Measurements from ENCODE around the gene HERPUD1.
A peak's percentile ranks its signal among the peaks of the same experiment; 100 is the strongest.
"Not testable (repeated sequence)": the region's sequence is repeated elsewhere in the genome, so short reads cannot be mapped to it uniquely, and the experiment has no call there.

Gene HERPUD1

GRCh38 chr16:56930486-56931270 is 1.3 kb upstream of the HERPUD1 start:
- H3K9ac ChIP-seq (ENCODE audit: low read depth, low read length) = no peak overlapping the region; the same call in 1 of the 2 replicates
- no peak overlapping the region for H3K27ac ChIP-seq (ENCODE audit: low read length)
- H3K9me3 ChIP-seq (ENCODE audit: insufficient read depth, low read depth, low read length) = no peaks in the 10 kb centered on the region
- no peak overlapping the region for H3K4me3 ChIP-seq (ENCODE audit: low read length)
- H3K36me3 ChIP-seq (ENCODE audit: insufficient read depth, low read depth, low read length) = peaks cover 8% of the 10 kb centered on the region
- no peaks in the 10 kb centered on the region for H3K27me3 ChIP-seq (ENCODE audit: insufficient read depth, low read length)
- peaks cover 14% of the 10 kb centered on the region; the same call in 1 of the 2 replicates for H3K4me1 ChIP-seq (ENCODE audit: insufficient read depth, low read length)

- H3K27ac ChIP-seq (ENCODE audit: low read length) = peak overlapping the region; percentile 18
- H3K4me3 ChIP-seq (ENCODE audit: low read length) = peak overlapping the region; percentile 89; the same call in 1 of the 2 replicates
- peaks cover 15% of the 10 kb centered on the region for H3K36me3 ChIP-seq (ENCODE audit: insufficient read depth, low read depth, low read length)
- H3K9ac ChIP-seq (ENCODE audit: low read depth, low read length) = peak overlapping the region; percentile 91
- H3K27me3 ChIP-seq (ENCODE audit: insufficient read depth, low read length) = no peaks in the 10 kb centered on the region
- peaks cover 14% of the 10 kb centered on the region; the same call in 1 of the 2 replicates for H3K4me1 ChIP-seq (ENCODE audit: insufficient read depth, low read length)
- no peaks in the 10 kb centered on the region for H3K9me3 ChIP-seq (ENCODE audit: insufficient read depth, low read depth, low read length)
These were observed 561 bp upstream of the HERPUD1 start for GRCh38 chr16:56931271-56931891.

- Histone ChIP-seq H3K4me1 (ENCODE audit: insufficient read depth, low read length) (peaks cover 14% of the 10 kb centered on the region; the same call in 1 of the 2 replicates), H3K36me3 (ENCODE audit: insufficient read depth, low read depth, low read length) (peaks cover 31% of the 10 kb centered on the region)
These were observed 1.0 kb downstream of the HERPUD1 start for GRCh38 chr16:56932721-56933619.

GRCh38 chr16:56933828-56934598 is 2.1 kb downstream of the HERPUD1 start:
- Histone ChIP-seq H3K9ac (ENCODE audit: low read depth, low read length) (peak overlapping the region; percentile 91), H3K4me1 (ENCODE audit: insufficient read depth, low read length) (peaks cover 14% of the 10 kb centered on the region; the same call in 1 of the 2 replicates), H3K36me3 (ENCODE audit: insufficient read depth, low read depth, low read length) (peaks cover 40% of the 10 kb centered on the region), H3K4me3 (ENCODE audit: low read length) (peak overlapping the region; percentile 89), H3K27me3 (ENCODE audit: insufficient read depth, low read length) (no peaks in the 10 kb centered on the region), H3K27ac (ENCODE audit: low read length) (no peak overlapping the region), H3K9me3 (ENCODE audit: insufficient read depth, low read depth, low read length) (no peaks in the 10 kb centered on the region)

More at GRCh38 chr16:56932721-56933619, 1.0 kb downstream of the HERPUD1 start:
- H3K27me3 ChIP-seq (ENCODE audit: insufficient read depth, low read length) = no peaks in the 10 kb centered on the region
- H3K9me3 ChIP-seq (ENCODE audit: insufficient read depth, low read depth, low read length) = no peaks in the 10 kb centered on the region
- H3K4me3 ChIP-seq (ENCODE audit: low read length) = peak overlapping the region; percentile 89
- H3K9ac ChIP-seq (ENCODE audit: low read depth, low read length) = peak overlapping the region; percentile 91
- H3K27ac ChIP-seq (ENCODE audit: low read length) = no peak overlapping the region

DNA sequence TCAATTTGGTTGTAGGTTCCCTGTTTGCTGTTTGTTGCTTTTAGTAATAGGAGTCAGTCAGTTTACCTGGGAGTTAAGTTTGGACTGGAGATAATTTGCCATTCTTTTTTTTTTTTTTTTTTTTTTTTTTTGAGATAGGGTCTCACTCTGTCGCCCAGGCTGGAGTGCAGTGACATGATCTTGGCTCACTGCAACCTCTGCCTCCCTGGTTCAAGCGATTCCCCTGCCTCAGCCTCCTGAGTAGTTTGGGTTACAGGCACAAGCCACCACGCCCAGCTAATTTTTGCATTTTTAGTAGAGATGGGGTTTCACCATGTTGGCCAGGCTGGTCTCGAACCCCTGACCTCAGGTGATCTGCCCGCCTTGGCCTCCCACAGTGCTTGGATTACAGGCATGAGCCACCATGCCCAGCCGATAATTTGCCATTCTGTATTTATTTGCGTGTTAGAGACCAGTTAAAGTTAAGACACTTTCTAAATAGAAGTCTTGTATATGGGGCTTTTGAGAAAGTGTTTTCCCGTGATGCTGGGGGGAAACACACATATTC is 2.7 kb downstream of the HERPUD1 start:
- peak overlapping the region; percentile 89; the same call in 1 of the 2 replicates for H3K4me3 ChIP-seq (ENCODE audit: low read length)
- peaks cover 14% of the 10 kb centered on the region; the same call in 1 of the 2 replicates for H3K4me1 ChIP-seq (ENCODE audit: insufficient read depth, low read length)
- H3K9me3 ChIP-seq (ENCODE audit: insufficient read depth, low read depth, low read length); H3K27me3 ChIP-seq (ENCODE audit: insufficient read depth, low read length); H3K9ac ChIP-seq (ENCODE audit: low read depth, low read length); H3K27ac ChIP-seq (ENCODE audit: low read length): not testable (repeated sequence)
- H3K36me3 ChIP-seq (ENCODE audit: insufficient read depth, low read depth, low read length) = peaks cover 47% of the 10 kb centered on the region

- peaks cover 14% of the 10 kb centered on the region; the same call in 1 of the 2 replicates for H3K4me1 ChIP-seq (ENCODE audit: insufficient read depth, low read length)
- no peak overlapping the region for H3K4me3 ChIP-seq (ENCODE audit: low read length)
- H3K27me3 ChIP-seq (ENCODE audit: insufficient read depth, low read length) = no peaks in the 10 kb centered on the region
- H3K9ac ChIP-seq (ENCODE audit: low read depth, low read length) = no peak overlapping the region
- H3K36me3 ChIP-seq (ENCODE audit: insufficient read depth, low read depth, low read length) = peaks cover 52% of the 10 kb centered on the region
- H3K9me3 ChIP-seq (ENCODE audit: insufficient read depth, low read depth, low read length) = no peaks in the 10 kb centered on the region
- H3K27ac ChIP-seq (ENCODE audit: low read length) = no peak overlapping the region
These were observed 3.3 kb downstream of the HERPUD1 start for GRCh38 chr16:56935201-56935600.

DNA sequence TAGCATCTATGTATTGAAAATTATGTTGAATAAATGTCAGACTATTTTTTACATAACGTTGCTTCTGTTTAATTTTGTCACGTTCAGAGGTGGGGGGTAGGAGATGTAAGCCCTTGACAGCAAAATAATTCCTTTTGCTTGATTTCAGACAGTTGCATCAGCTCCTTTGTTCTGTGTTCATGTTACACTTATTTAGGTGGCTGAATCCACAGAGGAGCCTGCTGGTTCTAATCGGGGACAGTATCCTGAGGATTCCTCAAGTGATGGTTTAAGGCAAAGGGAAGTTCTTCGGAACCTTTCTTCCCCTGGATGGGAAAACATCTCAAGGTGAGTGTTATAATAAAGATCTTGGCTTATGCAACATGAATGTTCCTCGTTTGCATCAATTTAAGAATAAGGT is 4.5 kb downstream of the HERPUD1 start:
- peaks cover 65% of the 10 kb centered on the region for H3K36me3 ChIP-seq (ENCODE audit: insufficient read depth, low read depth, low read length)
- H3K9ac ChIP-seq (ENCODE audit: low read depth, low read length) = no peak overlapping the region
- H3K9me3 ChIP-seq (ENCODE audit: insufficient read depth, low read depth, low read length) = no peaks in the 10 kb centered on the region
- H3K27me3 ChIP-seq (ENCODE audit: insufficient read depth, low read length) = no peaks in the 10 kb centered on the region
- H3K4me3 ChIP-seq (ENCODE audit: low read length) = no peak overlapping the region
- H3K4me1 ChIP-seq (ENCODE audit: insufficient read depth, low read length) = peaks cover 12% of the 10 kb centered on the region; the same call in 1 of the 2 replicates
- no peak overlapping the region for H3K27ac ChIP-seq (ENCODE audit: low read length)

GRCh38 chr16:56936950-56937349 is 5.0 kb downstream of the HERPUD1 start:
- no peak overlapping the region for H3K4me3 ChIP-seq (ENCODE audit: low read length)
- H3K27me3 ChIP-seq (ENCODE audit: insufficient read depth, low read length) = no peaks in the 10 kb centered on the region
- peaks cover 69% of the 10 kb centered on the region for H3K36me3 ChIP-seq (ENCODE audit: insufficient read depth, low read depth, low read length)
- H3K9ac ChIP-seq (ENCODE audit: low read depth, low read length) = no peak overlapping the region
- no peak overlapping the region for H3K27ac ChIP-seq (ENCODE audit: low read length)
- no peaks in the 10 kb centered on the region for H3K9me3 ChIP-seq (ENCODE audit: insufficient read depth, low read depth, low read length)
- H3K4me1 ChIP-seq (ENCODE audit: insufficient read depth, low read length) = peaks cover 12% of the 10 kb centered on the region; the same call in 1 of the 2 replicates

DNA sequence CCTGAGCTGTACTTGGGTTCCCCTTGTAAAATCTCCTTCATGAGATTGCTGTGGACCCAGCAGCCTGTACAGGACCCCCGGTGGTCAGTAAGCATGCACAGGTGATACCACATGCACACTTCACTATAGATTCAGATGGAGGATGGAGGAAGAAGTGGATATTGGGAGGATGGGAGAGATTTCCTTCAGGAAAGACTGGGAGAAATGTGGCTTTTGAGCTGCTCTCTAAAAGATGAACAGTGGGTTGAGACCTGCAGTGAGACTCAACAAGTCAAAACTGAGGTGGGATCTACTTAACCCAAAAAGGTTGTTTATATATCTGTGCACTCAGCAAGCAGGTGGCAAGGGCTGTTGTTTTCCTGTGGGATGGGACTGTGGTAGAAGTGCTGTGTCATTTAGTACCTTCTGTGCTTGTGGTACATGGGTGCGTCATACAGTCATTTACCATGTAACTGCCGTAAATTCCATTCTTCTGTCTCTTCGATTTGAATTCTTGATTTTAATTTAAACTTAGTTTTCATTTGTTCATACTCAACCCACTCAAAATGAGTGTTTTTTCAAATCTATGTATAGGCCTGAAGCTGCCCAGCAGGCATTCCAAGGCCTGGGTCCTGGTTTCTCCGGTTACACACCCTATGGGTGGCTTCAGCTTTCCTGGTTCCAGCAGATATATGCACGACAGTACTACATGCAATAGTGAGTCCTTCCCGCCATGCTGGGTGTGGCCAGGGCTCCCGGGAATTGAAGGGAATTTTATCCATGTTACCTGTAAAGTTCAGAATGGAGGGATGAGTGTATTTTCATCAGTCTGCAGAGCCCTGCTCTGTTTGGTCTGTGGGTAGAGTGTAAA is 6.9 kb downstream of the HERPUD1 start:
- H3K4me1 ChIP-seq (ENCODE audit: insufficient read depth, low read length) = 0 out of 2 replicates have a peak, but pooled peaks cover 4% of the 10 kb centered on the region
- H3K36me3 ChIP-seq (ENCODE audit: insufficient read depth, low read depth, low read length) = peaks cover 89% of the 10 kb centered on the region
- H3K9me3 ChIP-seq (ENCODE audit: insufficient read depth, low read depth, low read length) = no peaks in the 10 kb centered on the region
- no peak overlapping the region for H3K4me3 ChIP-seq (ENCODE audit: low read length)
- H3K27me3 ChIP-seq (ENCODE audit: insufficient read depth, low read length) = no peaks in the 10 kb centered on the region
- no peak overlapping the region for H3K27ac ChIP-seq (ENCODE audit: low read length)
- H3K9ac ChIP-seq (ENCODE audit: low read depth, low read length) = no peak overlapping the region

- H3K27ac ChIP-seq (ENCODE audit: low read length) = no peak overlapping the region
- no peaks in the 10 kb centered on the region for H3K4me1 ChIP-seq (ENCODE audit: insufficient read depth, low read length)
These were observed 7.9 kb downstream of the HERPUD1 start for GRCh38 chr16:56939801-56940200.

More at GRCh38 chr16:56939801-56940200, 7.9 kb downstream of the HERPUD1 start:
- H3K36me3 ChIP-seq (ENCODE audit: insufficient read depth, low read depth, low read length) = peaks cover 98% of the 10 kb centered on the region
- H3K27me3 ChIP-seq (ENCODE audit: insufficient read depth, low read length) = no peaks in the 10 kb centered on the region
- no peaks in the 10 kb centered on the region for H3K9me3 ChIP-seq (ENCODE audit: insufficient read depth, low read depth, low read length)
- H3K4me3 ChIP-seq (ENCODE audit: low read length) = no peak overlapping the region
- H3K9ac ChIP-seq (ENCODE audit: low read depth, low read length) = no peak overlapping the region

All from iPS-20b (cell line).